ENCODE measurements around the gene SLC28A2. TPM values are rescaled to one million over a fixed set of nuclear protein-coding genes. Genes with fewer than 3 reads are reported as not detected.

Gene SLC28A2
- total RNA-seq, 4 donors from 2014 or later = 0.83 to 75.1 (median 64.6) TPM

DNA sequence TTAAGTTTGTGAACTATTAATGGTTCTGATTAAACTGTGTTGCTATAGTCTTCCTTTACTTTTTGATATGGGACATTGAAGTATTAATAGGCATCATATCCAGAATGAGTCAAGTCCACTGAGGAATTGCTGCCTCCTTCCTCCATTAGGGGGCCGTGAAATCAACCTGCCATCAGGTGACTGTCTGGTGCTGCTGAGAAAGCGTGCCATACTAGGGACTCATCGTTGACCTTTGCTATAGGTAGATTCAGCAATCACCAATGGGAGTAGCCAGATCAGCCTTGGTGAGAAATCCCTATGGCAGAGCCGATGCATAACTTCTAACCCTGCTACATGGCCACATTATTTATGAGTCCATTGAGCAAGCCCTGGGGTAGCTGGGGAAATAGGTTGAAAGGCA is 30.1 kb upstream of the SLC28A2 start:
- peak in 2 of 3 donors; percentile 51 to 73 for DNase-seq
- TF ChIP-seq, protein P1, sequence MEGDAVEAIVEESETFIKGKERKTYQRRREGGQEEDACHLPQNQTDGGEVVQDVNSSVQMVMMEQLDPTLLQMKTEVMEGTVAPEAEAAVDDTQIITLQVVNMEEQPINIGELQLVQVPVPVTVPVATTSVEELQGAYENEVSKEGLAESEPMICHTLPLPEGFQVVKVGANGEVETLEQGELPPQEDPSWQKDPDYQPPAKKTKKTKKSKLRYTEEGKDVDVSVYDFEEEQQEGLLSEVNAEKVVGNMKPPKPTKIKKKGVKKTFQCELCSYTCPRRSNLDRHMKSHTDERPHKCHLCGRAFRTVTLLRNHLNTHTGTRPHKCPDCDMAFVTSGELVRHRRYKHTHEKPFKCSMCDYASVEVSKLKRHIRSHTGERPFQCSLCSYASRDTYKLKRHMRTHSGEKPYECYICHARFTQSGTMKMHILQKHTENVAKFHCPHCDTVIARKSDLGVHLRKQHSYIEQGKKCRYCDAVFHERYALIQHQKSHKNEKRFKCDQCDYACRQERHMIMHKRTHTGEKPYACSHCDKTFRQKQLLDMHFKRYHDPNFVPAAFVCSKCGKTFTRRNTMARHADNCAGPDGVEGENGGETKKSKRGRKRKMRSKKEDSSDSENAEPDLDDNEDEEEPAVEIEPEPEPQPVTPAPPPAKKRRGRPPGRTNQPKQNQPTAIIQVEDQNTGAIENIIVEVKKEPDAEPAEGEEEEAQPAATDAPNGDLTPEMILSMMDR (IDR thresholded peaks at IDR 0.05) = peak in 3 of 6 experiments; percentile 37 to 48 (median 42)
- TF ChIP-seq POLR2A (IDR thresholded peaks at IDR 0.05) = no peak
- Histone ChIP-seq H3K9me3 (no peaks in the 10 kb centered on the region), H3K27ac (peak overlapping the region in 2 of 4 donors; percentile 52 to 63), H3K27me3 (no peaks in the 10 kb centered on the region), H3K36me3 (no peaks in the 10 kb centered on the region), H3K4me1 (no peaks in the 10 kb centered on the region), H3K4me3 (no peak overlapping the region)

DNA sequence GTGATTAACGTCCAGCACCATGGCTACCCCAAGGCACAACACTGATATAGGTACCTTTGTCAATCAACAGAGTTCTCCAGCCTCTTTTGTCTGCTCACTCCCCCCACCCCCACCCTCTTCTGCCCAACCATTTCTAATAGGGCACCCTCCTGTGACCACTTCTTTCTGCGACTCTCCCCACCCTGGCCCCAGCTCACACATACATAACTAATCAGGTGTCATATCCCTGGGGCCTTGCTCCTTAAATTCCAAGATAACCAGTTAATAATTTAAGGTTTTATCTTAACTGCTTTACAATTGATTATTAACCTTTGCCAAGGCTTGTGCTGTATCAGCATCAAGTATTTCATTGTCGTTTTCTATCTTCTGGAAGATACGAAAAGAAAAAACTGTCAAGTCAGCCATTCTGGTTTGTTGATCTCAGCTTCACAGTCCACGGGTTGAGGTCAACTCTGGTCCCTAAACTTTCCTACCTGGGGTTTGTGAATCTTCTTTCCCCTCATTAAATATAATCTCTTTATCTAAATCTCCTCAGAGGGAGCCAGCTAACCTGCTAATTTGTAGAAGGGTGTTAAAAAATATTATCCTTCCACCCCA is 27.3 kb upstream of the SLC28A2 start:
- H3K27me3 ChIP-seq = no peaks in the 10 kb centered on the region
- DNase-seq = peak in 2 of 3 donors; percentile 51 to 66
- no peaks in the 10 kb centered on the region for H3K9me3 ChIP-seq
- peaks cover 0 to 7% (median 0%) of the 10 kb centered on the region in 4 donors for H3K4me1 ChIP-seq
- H3K4me3 ChIP-seq = no peak overlapping the region
- TF ChIP-seq, protein P1 (IDR thresholded peaks at IDR 0.05) = no peak
- TF ChIP-seq POLR2A (IDR thresholded peaks at IDR 0.05) = no peak
- peak overlapping the region in 3 of 4 donors; percentile 22 to 79 (median 45) for H3K27ac ChIP-seq
- H3K36me3 ChIP-seq = no peaks in the 10 kb centered on the region

DNA sequence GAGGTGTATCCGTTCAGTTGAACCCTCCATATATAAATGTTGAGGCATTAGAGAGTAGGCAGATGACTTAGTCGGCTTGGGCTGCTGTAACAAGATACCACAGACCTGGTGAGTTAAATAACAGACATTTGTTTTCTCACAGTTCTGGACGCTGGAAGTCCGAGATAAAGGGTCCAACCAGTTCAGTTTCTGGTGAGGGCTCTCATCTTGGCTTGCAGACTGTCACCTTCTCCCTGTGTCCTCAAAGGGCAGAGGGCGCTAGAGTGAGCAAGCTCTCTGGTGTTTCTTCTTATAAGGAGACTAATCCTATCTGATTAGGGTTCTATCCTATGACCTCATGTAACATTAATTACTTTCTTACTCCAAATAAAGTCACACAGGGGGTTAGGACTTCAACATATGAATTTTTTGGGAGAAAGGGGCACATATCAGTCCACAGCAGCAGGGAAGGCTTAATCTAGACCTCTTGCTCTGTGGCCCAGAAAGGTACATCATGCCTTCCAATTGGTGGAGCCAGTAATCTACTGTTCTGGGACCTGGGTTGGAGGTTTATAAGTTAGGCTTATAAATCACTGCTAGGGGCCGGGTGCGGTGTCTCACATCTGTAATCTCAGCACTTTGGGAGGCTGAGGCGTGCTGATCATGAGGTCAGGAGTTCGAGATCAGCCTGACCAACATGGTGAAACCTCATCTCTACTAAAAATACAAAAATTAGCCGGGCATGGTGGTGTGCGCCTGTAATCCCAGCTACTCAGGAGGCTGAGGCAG is 26.3 kb upstream of the SLC28A2 start:
- H3K27me3 ChIP-seq = no peaks in the 10 kb centered on the region
- H3K4me1 ChIP-seq = peaks cover 0 to 13% (median 0%) of the 10 kb centered on the region in 4 donors
- peak overlapping the region in 3 of 4 donors; percentile 22 to 79 (median 31) for H3K27ac ChIP-seq
- DNase-seq = peak in 1 of 3 donors; percentile 53
- H3K9me3 ChIP-seq = no peaks in the 10 kb centered on the region
- no peaks in the 10 kb centered on the region for H3K36me3 ChIP-seq
- no peak for TF ChIP-seq POLR2A (IDR thresholded peaks at IDR 0.05)
- TF ChIP-seq, protein P1 (IDR thresholded peaks at IDR 0.05) = no peak
- H3K4me3 ChIP-seq = no peak overlapping the region

DNA sequence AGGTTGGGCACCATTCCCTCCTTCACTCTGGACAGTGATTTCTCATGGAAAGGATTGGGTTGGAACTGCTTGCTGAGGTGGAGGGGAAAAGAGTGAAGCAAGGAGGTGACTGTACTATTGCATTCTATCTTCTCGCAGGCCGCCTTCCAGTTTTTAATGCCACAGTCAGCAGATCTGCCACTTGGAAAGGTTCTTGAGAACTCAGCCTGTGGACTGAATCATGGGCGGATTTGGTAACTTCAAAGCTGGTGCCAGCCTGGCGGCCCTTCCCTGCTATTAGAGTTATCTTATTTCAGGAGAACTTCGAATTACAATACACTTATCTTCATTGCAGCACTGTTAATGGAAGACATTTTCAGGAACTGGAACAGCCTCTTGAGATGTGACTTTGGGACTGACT is 23.1 kb upstream of the SLC28A2 start:
- Histone ChIP-seq H3K9me3 (no peaks in the 10 kb centered on the region), H3K36me3 (no peaks in the 10 kb centered on the region), H3K4me1 (peaks cover 0 to 13% (median 0%) of the 10 kb centered on the region in 4 donors), H3K27ac (peak overlapping the region in 3 of 4 donors; percentile 14 to 92 (median 79)), H3K4me3 (no peak overlapping the region), H3K27me3 (no peaks in the 10 kb centered on the region)
- peak in 2 of 3 donors; percentile 74 to 86 for DNase-seq
- peak in 1 of 2 donors; percentile 8 for TF ChIP-seq POLR2A (IDR thresholded peaks at IDR 0.05)
- TF ChIP-seq, protein P1 (IDR thresholded peaks at IDR 0.05) = peak in 3 of 6 experiments; percentile 19 to 27 (median 26)

DNA sequence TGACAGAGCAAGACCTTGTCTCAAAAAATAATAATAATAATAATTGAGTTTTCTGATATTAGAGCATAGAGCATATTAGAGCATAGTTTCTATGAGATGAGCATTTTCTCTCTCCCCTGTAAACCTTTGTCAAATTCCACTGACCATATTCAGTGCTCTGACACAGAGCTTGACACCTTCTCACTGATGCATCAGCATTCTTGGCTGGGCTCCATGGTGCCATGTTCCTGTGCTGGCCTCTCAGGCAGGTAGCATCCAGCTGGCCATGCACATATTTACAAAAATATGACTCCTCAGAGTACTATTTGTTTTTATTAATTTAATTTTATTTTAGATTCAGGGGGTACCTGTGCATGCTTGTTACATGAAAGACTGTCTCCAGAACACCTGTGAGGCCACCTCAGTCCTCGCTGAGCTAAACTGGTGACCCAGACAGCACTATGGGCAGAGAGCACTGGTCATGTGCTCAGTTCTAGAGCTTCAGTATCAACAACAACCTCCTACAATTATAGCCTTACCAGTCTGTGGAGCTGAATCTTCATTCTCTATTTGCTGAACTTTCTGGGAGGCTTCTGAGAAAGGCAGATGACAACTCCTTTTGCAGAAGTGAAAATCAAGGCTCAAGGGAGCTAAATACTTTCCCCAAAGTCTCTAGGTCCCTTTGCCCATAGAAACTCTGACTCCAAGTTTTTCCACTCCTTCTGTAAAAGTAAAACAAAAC is 21.6 kb upstream of the SLC28A2 start:
- peak overlapping the region in 2 of 4 donors; percentile 79 to 92 for H3K27ac ChIP-seq
- H3K4me3 ChIP-seq = peak overlapping the region in 1 of 4 donors; percentile 1
- no peaks in the 10 kb centered on the region for H3K27me3 ChIP-seq
- H3K36me3 ChIP-seq = no peaks in the 10 kb centered on the region
- H3K4me1 ChIP-seq = peaks cover 0 to 13% (median 0%) of the 10 kb centered on the region in 4 donors
- DNase-seq = peak in 1 of 3 donors; percentile 62
- TF ChIP-seq, protein P1 (IDR thresholded peaks at IDR 0.05) = no peak
- no peak for TF ChIP-seq POLR2A (IDR thresholded peaks at IDR 0.05)
- H3K9me3 ChIP-seq = peaks cover 0 to 7% (median 2%) of the 10 kb centered on the region in 4 donors
